NK-92 (cell line): ENCODE results near the gene RAD1.

Source experiments
- DNase-seq: peaks from one replicate; lab custom pipeline; 2025; ENCODE audit not compliant: unreplicated experiment; lab: John Stamatoyannopoulos, UW

The RAD1 gene

DNA sequence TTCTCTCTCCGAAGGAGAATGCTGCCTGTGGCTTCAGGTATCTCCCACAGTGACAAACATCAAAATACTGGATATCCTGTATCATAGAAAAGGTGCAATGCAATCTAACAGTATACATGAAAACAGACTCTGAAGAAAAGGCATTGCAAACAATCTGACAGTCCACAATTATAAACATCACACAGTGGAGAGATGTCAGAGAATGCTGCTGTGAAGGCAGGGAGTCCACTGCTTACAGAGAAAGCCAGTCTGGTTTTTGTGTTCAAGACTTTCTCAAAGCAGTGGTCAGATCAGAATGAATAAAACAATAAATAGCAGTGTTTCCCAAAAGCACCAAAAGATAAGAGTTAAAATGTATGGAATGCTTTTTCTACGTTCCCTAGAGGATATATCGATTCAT lies 47.6 kb downstream of the RAD1 start:
- no peak for DNase-seq

GRCh38 chr5:34866989-34867471 lies 48.3 kb downstream of the RAD1 start:
- DNase-seq, result no peak

GRCh38 chr5:34865091-34865490 lies 50.2 kb downstream of the RAD1 start:
- no peak for DNase-seq

DNA sequence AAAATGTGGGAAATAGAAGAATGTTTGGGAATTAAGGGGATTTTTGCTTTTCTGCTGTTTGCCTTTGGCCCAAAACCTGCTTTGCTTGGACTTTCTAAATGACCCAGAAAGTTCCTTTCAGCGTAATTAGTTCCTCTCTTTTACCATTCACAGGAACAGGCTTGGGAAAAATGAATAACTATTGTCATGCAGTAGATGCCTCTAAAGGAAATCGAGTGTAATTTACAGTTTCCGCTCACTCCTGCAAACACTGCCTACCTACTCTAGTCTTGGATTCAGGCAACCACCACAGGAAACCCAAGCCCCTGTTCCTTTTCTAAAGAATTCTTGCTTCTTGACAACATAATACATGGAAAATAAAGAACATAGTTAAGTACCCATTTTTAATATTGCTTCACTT lies 51.4 kb downstream of the RAD1 start:
- DNase-seq, result no peak

GRCh38 chr5:34859253-34859652 lies 56.1 kb downstream of the RAD1 start:
- DNase-seq, result no peak

- no peak for DNase-seq
Observed at GRCh38 chr5:34858790-34859189, 56.5 kb downstream of the RAD1 start.

DNA sequence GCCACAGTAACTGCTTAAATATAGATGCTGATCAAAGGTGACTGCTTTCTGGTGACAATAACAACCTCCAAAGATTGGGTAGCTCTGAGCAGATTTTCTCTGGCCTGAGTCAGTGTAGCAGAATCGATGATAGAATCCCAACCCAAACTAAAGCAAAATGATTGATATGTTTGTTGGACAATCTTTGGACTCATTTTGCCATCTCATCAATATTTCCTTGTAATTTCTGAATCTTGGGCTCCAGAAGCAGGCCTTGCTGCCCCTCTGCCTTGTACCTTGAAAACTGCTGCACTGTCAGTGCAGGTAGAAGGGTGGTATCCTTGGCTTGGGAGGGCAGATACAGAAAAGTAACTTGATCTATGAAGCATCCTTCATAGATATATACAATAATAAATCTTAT lies 57.4 kb downstream of the RAD1 start:
- no peak for DNase-seq

- DNase-seq, result no peak
Observed at GRCh38 chr5:34857161-34857560, 58.1 kb downstream of the RAD1 start.
